GM18502 (cell line): ENCODE measurements around the gene NANOS3.
"Not testable (repeated sequence)": the region's sequence is repeated elsewhere in the genome, so short reads cannot be mapped to it uniquely, and the experiment has no call there.

ENCODE experiments used
- ATAC-seq: cut with Tn5 transposase; IDR thresholded peaks from one replicate; pipeline ENCODE4 v1.9.1; 2021; ENCODE audit warnings: mild to moderate bottlenecking; ENCODE audit not compliant: unreplicated experiment, poor library complexity

NANOS3 gene

GRCh38 chr19:13914777-13915176 is 37.8 kb downstream of the NANOS3 start:
- no peak for ATAC-seq

GRCh38 chr19:13917888-13918406 is 41.0 kb downstream of the NANOS3 start:
- no peak for ATAC-seq

GRCh38 chr19:13918726-13919411 is 41.9 kb downstream of the NANOS3 start:
- no peak for ATAC-seq

GRCh38 chr19:13920524-13920923 is 43.6 kb downstream of the NANOS3 start:
- no peak for ATAC-seq

GRCh38 chr19:13920940-13921747 is 44.2 kb downstream of the NANOS3 start:
- no peak for ATAC-seq

- not testable (repeated sequence) for ATAC-seq
Measured at GRCh38 chr19:13922118-13922517, 45.2 kb downstream of the NANOS3 start.

GRCh38 chr19:13923194-13923987 is 46.5 kb downstream of the NANOS3 start:
- ATAC-seq, result no peak

- no peak for ATAC-seq
Measured at GRCh38 chr19:13926010-13926409, 49.1 kb downstream of the NANOS3 start.

GRCh38 chr19:13926715-13927114 is 49.8 kb downstream of the NANOS3 start:
- no peak for ATAC-seq

GRCh38 chr19:13929340-13929739 is 52.4 kb downstream of the NANOS3 start:
- ATAC-seq, result no peak

GRCh38 chr19:13929956-13930355 is 53.0 kb downstream of the NANOS3 start:
- ATAC-seq, result no peak
